Pancreas (tissue), 10 donors: Measurements from ENCODE around the gene CUX1. TPM values are rescaled to one million over a fixed set of nuclear protein-coding genes. Genes with fewer than 3 reads are reported as not detected.

Source experiments
- ATAC-seq, 4 donors: fragments of 200-7000 bp; cut with Tn5 transposase; one replicate each; pipeline versions ENCODE4 v1.8.0 to v1.9.1; 2020; ENCODE audit warnings: mild to moderate bottlenecking in 4 of 4, moderate library complexity in 4 of 4
- DNase-seq, 6 donors: peaks; one replicate each; pipeline ENCODE4 v3.0.0-alpha.2; 2020
- FAIRE-seq: peaks from 2 replicates; lab custom pipeline; 2012; peaks lifted over from hg19 to GRCh38; lab: Jason Lieb, UNC
- H3K27ac ChIP-seq, 4 donors: fragments of 200-600 bp; sonication (generic); 1 replicate in 3 of 4; 2 replicates in 1 of 4; pipeline versions ENCODE4 v1.5.0 to v1.8.0; 2020
- H3K27me3 ChIP-seq, 4 donors: fragments of 200-600 bp; one replicate each; pipeline ENCODE4 v1.8.0; 2021
- H3K36me3 ChIP-seq, 3 donors: fragments of 200-600 bp; sonication (generic) in 1 of 3; one replicate each; pipeline versions ENCODE4 v1.5.0 to v1.8.0; 2020 to 2021
- H3K4me1 ChIP-seq, 3 donors: fragments of 200-600 bp; one replicate each; pipeline ENCODE4 v1.8.0; 2021
- H3K4me3 ChIP-seq, 4 donors: fragments of 200-600 bp; sonication (generic) in 2 of 4; one replicate each; pipeline versions ENCODE4 v1.5.0 to v1.8.0; 2020 to 2021
- H3K9me3 ChIP-seq, 4 donors: fragments of 200-600 bp; one replicate each; pipeline ENCODE4 v1.8.0; 2021
- WGBS, 2 donors: extraction: QIAGEN DNeasy Blood & Tissue Kit; methylation state at CpG; one replicate each; pipeline ENCODE4 v1.1.7; 2013; 5-methylcytosine and 5-hydroxymethylcytosine counted together
- intact Hi-C, 3 donors: fragments of 100-400 bp; cut with DNase I; formaldehyde crosslinking; loops; one replicate each; pipeline versions ENCODE4 v1.11.1 to v1.14.2; 2022
- polyA plus RNA-seq, 2 donors: library from polyadenylated mRNA; stranded (reverse); fragments of 200-250 nt; gene quantifications; one replicate each; pipeline ENCODE4 v1.2.3, GENCODE V29; 2013
- total RNA-seq, 6 donors: library from RNA; stranded (reverse); fragmentation: NEBNext Ultra II Directional in 4 of 6; extraction: Animal tissue kit (Norgen Biotek cat#: 25700) in 4 of 6; gene quantifications; one replicate each; pipeline versions ENCODE4 v1.2.1 to v1.2.4, GENCODE V29; 2021 to 2023
- TF ChIP-seq, protein P1 (sequence below), 4 donors: fragments of 200-600 bp; sonication (generic) in 3 of 4; IDR thresholded peaks; one replicate each; pipeline versions ENCODE4 v1.5.0 to v1.8.0; 2021; ENCODE audit warnings: antibody characterized with exemption in 4 of 4
- donor health status: healthy with polysubstance abuse.
- donor health status: DM: no; HTN: no; CAD: no; lungs with moderate emphysema.
- donor health status: DM: no; HTN: no; CAD: no.
- donor health status: control.
- donor health status: control.
- donor health status: Bipolar disorder and iron deficiency.
- donor health status: DM: yes; HTN: yes; CAD: no.
- donor health status: DM: no; HTN: no; CAD: no.
- donor health status: DM: no; HTN: no; CAD: no.
- donor health status: DM: yes; HTN: yes; CAD: no.

The CUX1 gene
- total and polyA plus RNA-seq, 8 donors = 18.9 to 61.2 (median 45.1) TPM

DNA sequence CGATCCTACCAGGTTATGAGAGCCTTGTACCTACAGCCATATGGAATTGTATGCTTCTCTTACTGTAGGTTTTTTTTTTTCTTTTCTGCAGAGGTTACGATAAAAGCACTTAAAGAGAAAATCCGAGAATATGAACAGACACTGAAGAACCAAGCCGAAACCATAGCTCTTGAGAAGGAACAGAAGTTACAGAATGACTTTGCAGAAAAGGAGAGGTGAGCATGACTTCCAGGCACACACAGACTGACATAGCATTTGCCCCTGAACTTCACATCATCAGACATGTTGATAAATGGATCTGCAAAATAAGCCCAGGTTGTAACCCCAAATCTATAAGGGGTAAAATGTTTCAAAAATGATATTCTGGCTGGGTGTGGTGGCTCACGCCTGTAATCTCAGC lies 286.8 kb downstream of the CUX1 start:
- 80 to 91% methylated on average over 5 of the region's 5 CpGs for WGBS, 2 donors
- Histone ChIP-seq H3K9me3 (no peaks in the 10 kb centered on the region), H3K36me3 (no peaks in the 10 kb centered on the region), H3K27me3 (no peaks in the 10 kb centered on the region), H3K4me3 (no peak overlapping the region), H3K27ac (no peak overlapping the region), H3K4me1 (no peaks in the 10 kb centered on the region)
- FAIRE-seq (no peak), ATAC-seq (no peak), DNase-seq (no peak)
- TF ChIP-seq, protein P1, sequence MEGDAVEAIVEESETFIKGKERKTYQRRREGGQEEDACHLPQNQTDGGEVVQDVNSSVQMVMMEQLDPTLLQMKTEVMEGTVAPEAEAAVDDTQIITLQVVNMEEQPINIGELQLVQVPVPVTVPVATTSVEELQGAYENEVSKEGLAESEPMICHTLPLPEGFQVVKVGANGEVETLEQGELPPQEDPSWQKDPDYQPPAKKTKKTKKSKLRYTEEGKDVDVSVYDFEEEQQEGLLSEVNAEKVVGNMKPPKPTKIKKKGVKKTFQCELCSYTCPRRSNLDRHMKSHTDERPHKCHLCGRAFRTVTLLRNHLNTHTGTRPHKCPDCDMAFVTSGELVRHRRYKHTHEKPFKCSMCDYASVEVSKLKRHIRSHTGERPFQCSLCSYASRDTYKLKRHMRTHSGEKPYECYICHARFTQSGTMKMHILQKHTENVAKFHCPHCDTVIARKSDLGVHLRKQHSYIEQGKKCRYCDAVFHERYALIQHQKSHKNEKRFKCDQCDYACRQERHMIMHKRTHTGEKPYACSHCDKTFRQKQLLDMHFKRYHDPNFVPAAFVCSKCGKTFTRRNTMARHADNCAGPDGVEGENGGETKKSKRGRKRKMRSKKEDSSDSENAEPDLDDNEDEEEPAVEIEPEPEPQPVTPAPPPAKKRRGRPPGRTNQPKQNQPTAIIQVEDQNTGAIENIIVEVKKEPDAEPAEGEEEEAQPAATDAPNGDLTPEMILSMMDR (IDR thresholded peaks at IDR 0.05) = no peak
- intact Hi-C loops = no loop called here

DNA sequence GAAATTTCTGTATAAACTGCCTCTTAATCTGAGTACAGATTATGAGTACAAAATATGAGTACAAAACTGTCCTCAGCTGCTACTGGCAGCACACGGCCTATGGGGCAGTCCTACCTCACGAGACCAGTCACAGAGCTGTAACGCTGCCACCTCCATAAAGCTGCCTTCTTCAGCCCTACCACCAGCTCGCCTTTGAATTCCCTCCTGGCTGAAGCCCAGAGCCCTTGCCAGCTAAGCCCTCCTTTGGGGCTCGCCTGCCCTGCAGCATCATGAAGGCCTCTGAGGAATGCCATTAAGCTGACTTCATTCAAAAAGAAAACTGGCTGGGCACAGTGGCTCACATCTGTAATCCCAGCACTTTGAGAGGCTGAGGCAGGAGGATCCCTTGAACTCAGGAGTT lies 289.2 kb downstream of the CUX1 start:
- no peak for DNase-seq
- WGBS, 2 donors = 95 to 96% methylated on average over 5 of the region's 5 CpGs
- no peak for ATAC-seq
- Histone ChIP-seq H3K4me1 (no peaks in the 10 kb centered on the region), H3K36me3 (no peaks in the 10 kb centered on the region), H3K27me3 (no peaks in the 10 kb centered on the region), H3K4me3 (no peak overlapping the region), H3K9me3 (no peaks in the 10 kb centered on the region), H3K27ac (no peak overlapping the region)
- TF ChIP-seq, protein P1 (IDR thresholded peaks at IDR 0.05) = no peak
- intact Hi-C loops = no loop called here
- FAIRE-seq = no peak

DNA sequence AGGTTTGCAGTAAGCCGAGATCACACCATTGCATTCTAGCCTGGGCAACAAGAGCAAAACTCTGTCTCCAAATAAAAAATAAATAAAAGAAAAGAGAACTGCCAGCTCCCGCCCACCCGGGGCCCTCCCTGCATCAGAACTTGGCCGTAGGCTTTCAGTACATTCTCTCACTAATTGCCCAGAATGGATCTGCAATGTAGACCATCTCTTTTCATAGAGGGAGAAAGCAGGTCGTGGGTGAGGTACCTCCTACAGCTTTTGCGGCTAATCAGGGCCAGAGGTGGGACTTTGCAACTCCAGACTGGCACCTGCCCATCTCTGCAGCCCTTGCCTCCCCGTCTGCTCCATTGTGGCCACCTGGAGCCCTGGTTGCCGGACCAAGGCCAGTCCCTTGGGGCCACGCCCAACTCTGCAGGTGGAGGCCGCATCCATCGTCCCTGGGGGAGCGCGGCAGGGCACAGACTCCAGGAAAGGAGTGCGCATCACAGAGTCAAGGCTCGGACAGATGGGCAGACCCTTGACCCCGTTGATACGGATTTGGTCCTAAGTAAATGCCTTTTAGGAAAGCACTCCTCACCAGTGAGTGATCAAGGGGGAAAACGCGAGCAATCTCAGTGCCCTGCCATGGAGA lies 290.2 kb downstream of the CUX1 start:
- intact Hi-C loops = no loop called here
- no peak for DNase-seq
- ATAC-seq = no peak
- H3K27ac ChIP-seq = no peak overlapping the region
- no peaks in the 10 kb centered on the region for H3K9me3 ChIP-seq
- H3K4me3 ChIP-seq = no peak overlapping the region
- TF ChIP-seq, protein P1 (IDR thresholded peaks at IDR 0.05) = no peak
- FAIRE-seq = no peak
- WGBS, 2 donors = 90 to 94% methylated on average over 19 of the region's 19 CpGs
- H3K27me3 ChIP-seq = no peaks in the 10 kb centered on the region
- no peaks in the 10 kb centered on the region for H3K4me1 ChIP-seq
- H3K36me3 ChIP-seq = no peaks in the 10 kb centered on the region

DNA sequence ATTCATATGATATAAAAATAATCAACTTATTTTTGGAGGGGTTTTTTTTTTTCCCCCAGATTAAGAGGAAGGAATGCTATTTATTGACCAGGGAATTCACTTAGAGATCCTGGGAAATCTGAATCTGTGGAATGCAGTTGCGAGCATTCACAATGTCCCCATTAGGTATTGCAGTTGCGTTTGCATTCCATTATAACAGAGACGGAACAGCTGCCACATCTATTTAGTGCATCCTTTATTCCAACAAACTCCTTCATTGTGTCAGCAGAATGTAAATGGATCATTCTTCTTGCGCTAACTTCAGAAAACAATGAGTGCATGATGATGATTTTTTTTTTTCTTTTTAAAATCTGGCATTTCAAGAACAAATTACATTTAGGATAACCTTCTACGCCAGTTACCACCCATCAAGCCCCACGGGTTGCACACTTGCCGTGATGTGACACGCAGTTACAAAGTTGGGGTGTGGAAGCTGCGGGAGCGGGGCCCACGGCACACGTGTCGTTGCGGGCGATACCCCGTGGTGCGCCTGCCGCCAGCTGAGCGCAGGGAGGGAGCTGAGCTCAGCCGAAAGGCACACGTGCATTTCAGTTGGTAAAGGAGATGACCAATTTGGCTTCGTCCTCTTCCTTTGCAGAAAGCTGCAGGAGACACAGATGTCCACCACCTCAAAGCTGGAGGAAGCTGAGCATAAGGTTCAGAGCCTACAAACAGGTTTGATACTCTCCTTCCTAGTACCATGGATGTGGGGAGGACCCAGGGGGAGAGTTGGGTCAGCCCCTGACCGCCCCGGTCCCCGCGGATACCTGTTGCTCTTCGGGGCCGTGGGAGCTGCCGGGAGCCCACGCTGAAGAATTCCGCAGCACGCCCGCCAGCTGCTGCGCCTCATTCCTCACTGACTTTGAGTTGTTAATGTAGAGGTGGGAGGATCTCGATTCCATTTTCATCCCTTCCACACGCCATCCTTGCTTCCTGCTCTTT lies 293.9 kb downstream of the CUX1 start:
- FAIRE-seq (no peak), DNase-seq (peak in 1 of 6 donors; percentile 23), ATAC-seq (no peak)
- Histone ChIP-seq H3K27me3 (no peaks in the 10 kb centered on the region), H3K4me3 (no peak overlapping the region), H3K36me3 (peaks cover 0 to 4% (median 0%) of the 10 kb centered on the region in 3 donors), H3K27ac (no peak overlapping the region), H3K4me1 (no peaks in the 10 kb centered on the region), H3K9me3 (no peaks in the 10 kb centered on the region)
- intact Hi-C loops = no loop called here
- TF ChIP-seq, protein P1 (IDR thresholded peaks at IDR 0.05) = no peak
- 93 to 94% methylated on average over 36 of the region's 36 CpGs for WGBS, 2 donors
